Activated CD4-positive, alpha-beta T cell treated with anti-CD3 and anti-CD28 coated beads for 24 hours (primary cell): ENCODE results near the gene SLC30A2.

Experiments used
- DNase-seq, 2 donors: peaks; one replicate each; pipeline ENCODE4 v3.0.0-alpha.2; 2020; ENCODE audit warnings: low read depth in 2 of 2

SLC30A2 gene

DNA sequence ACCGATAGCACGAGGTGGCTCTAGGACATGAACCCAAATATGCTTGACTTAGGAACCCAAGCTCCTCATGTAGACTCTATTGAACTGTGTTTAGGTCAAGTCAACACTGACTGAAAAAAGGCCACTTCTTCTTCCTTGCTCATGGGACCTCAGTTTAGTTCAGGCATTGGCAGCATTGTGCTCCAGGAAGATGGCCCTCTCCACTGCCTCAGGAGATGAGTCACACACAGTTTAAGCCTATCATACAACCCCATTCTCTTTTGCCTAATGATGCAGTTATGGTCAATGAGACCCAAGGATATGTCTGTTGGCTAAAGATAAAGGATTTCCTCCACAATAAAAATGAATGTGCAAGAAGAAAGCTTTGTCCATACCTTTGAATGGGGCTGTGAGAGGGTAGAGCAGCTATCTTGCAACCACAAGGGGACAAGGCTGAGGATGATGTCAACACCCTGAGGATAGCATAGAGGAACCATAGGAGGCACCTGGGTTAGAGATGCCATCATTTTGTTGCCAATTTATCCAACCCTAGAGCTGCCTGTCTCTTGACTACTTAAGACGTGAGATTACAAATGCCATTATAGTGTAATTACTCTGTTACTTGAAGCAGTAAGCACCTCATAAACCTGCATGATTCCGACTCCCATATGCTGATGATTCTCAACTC lies 24.5 kb upstream of the SLC30A2 start:
- no peak for DNase-seq

DNA sequence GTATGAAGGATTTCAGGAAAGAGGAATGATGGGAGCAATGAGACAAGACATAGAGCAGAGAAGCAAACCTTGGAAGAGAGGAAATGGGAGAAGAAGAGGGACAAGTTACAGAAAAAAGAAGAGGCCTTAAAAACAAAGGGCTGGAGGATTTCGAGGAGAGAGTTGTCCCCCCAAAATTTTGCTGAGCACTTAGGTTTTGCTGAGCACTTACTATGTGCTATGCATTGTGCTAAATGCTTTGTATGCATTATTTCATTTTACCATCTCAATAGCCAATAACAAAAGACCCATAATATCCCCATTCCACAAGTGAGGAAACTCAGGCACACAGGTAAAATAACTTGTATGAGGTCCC lies 24.0 kb upstream of the SLC30A2 start:
- DNase-seq, result no peak

DNA sequence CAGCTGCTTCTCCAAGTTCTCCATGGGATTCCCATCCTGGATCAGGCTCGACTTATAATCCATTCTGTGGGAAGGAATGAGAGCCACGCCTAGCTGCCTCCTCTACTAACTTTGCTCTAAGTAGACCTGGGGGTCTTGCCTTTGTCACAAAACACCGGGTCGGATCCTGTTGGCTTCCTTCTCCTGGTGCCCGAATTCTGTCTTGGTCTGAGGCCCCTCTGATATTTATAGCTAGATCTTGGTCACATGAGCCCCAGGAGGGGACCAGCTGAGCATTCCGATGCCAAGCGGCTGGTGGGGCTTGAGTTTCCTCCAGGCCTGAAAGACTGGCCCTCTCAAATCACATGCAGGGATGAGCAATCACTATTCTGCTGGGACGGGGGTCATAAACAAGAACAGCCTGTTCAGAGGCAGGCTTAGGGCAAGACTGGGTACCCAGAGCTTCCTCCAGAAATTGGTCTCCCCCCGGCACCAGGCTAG lies 21.6 kb upstream of the SLC30A2 start, which contains the start of gene TRIM63:
Gene TRIM63, minus strand, starts transcription at position 199 of the 480 bp plus-strand sequence. Its CDS starts 136 bp downstream, at position 63.
- DNase-seq, result no peak

DNA sequence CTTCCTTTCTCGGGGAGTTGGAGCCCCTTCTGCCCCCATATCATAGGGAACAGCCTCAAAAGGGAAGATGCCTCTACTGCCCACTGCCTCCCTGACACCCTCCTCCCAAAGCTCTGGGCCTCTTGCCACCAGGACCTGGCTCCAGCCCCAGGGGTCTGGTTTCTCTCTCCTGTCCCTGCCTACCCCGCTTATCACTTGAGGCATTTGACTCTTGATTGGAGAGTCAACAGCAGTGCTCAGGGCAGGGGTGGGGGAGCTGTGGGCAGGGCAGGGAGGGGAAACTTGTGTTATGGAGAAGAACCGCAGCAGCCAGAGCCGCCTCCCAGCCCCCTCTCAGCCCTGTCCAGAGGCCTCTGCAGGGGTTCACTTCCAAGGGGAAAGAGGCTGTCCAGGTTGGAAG lies 20.9 kb upstream of the SLC30A2 start:
- DNase-seq, result no peak

DNA sequence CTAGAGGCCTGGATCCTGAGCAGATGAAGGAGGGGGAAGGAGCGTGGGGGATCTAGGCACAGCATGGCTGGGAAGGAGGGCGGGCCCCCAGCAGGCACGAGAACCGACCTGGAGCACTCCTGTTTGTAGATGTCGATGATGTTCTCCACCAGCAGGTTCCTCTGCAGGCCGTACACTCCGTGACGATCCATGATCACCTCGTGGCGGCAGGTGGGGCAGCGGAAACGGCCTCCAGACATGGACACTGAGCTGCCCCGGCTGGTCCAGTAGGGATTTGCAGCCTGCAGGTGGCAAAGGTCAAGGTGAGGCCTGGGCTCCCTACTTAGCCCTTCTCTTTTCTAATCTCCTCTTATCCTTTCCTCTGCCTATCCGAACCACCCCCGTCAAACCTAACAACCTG lies 20.2 kb upstream of the SLC30A2 start:
- no peak for DNase-seq

DNA sequence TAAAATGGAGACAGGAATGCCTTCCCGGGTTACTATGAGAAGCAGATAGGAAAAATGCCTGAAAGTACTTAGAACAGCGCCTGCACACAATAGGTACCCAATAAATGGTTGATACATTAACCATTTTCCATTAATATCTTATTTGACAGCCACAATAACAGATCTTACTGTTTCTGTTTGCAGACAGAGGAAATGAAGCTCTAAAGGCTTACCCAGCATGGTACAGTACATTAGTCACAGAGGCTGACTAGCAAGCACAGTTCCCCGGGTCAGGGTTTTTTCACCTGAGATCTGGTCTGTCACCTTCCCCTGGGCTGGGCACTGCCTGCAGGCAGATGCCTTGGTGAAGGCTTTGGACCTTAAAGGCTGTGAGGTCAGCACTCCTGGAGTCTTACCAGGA lies 18.6 kb upstream of the SLC30A2 start:
- DNase-seq, result no peak

DNA sequence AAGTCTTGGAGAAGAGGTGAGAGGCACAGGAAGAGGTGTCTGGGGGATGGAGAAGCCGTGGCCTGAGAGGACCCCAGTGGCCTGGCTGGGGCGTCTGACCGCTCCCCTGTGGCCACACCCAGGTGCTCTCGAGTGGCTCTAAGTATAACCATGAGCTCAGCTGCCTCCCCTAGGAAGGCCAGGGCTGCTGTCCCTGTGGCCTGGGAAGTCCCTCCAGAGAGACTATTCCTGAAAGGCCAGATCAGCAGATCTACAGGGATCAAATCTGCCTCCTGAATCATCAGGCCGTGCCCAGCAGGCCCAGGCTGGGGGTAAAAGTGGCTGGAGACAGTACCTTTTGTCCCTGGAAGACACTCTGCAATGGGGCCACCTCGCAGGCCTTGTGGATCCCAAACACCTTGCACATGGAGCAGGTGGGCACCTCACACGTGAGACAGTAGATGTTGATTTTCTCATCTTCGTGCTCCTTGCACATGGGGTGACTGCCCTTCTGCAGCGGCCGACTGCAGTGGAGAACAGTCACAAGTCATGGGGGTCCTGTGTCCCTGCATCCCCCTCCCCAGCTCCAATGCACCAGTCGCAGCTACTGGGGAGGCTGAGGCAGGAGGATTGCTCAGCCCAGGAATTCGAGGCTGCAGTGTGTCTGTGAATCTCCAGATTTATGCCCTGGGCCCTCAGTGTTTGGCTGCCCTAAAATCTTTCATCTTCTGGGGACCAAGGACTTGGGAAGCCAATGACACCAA lies 15.1 kb upstream of the SLC30A2 start:
- no peak for DNase-seq

DNA sequence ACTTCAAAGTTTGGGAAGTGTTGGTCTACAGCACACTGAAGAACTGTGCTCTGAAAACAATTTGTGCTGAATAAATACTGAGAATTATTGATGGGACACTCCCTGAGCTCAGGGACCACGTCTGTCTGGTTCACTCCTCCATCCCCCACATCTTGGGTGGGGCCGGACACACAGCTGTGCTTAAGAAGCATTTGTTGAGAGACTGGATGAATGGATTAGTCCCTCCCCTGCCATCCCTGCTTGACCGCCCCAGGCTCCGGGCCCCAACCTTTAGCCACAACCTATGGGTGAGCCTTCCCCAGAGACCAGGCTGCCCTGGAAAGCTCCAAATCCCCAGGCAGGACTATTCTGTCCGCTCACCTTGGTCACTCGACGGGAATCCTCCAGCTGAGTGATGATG lies 14.0 kb upstream of the SLC30A2 start:
- DNase-seq, result no peak

DNA sequence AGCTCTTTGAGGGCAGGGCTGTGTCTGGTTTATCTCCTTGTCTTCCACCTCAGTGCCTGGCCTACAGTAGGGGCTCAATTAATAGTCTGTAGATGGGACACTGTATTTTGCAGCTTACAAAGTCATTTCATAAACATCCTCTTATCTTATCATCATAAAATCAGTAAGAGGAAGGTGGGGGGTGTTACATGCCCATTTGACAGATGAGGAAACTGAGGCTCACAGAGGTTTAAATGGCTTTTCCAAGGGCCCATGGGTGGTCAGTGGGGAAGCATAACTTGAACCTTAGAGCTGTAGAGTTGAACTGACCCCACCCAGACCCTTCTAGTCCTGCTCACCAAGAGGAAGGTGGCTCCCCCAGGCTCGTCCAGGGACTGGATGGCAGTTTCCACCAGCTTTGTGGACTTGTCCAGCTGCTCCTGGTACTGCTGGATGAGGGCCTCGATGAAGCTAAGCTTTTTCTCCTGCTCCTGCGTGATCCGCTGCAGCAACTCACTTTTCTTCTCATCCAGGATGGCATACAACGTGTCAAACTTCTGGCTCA lies 12.2 kb upstream of the SLC30A2 start:
- no peak for DNase-seq

DNA sequence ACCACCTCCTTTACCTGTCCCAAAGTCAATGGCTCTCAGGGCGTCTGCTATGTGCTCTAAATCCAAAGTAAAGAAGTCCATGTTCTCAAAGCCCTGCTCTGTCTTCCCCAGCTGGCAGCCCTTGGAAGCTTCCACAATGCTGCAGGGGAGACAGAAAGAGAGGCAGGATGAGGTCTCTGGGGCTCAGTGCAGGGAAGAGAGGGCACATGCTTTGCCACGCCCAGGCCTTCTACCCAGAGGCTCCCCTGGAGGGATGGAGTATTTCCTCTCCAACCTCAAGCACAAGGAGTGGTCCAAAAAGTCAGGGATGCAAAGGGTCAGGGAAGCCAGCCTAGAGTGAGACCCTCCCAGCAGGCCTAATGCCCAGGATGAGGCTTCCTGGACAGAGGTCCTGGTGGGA lies 11.3 kb upstream of the SLC30A2 start:
- no peak for DNase-seq

DNA sequence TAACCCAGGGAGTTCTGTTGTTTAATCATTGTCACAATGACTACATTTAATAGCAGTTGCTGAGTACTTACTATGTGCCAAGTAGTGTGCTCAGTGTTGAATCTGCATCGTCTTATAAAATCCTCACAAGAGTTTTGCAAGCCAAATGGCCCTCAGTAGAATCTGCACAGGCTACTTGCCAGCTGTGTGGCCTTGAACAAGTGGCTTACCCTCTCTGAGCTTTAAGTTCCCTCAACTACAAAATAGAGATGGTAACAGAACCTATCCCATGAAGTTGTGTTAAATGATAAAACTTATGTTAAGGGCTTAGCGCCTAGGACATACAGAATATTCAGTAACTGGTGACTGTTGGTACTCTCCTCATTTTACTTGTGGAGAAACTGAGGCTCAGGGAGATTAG lies 9.1 kb upstream of the SLC30A2 start:
- no peak for DNase-seq

DNA sequence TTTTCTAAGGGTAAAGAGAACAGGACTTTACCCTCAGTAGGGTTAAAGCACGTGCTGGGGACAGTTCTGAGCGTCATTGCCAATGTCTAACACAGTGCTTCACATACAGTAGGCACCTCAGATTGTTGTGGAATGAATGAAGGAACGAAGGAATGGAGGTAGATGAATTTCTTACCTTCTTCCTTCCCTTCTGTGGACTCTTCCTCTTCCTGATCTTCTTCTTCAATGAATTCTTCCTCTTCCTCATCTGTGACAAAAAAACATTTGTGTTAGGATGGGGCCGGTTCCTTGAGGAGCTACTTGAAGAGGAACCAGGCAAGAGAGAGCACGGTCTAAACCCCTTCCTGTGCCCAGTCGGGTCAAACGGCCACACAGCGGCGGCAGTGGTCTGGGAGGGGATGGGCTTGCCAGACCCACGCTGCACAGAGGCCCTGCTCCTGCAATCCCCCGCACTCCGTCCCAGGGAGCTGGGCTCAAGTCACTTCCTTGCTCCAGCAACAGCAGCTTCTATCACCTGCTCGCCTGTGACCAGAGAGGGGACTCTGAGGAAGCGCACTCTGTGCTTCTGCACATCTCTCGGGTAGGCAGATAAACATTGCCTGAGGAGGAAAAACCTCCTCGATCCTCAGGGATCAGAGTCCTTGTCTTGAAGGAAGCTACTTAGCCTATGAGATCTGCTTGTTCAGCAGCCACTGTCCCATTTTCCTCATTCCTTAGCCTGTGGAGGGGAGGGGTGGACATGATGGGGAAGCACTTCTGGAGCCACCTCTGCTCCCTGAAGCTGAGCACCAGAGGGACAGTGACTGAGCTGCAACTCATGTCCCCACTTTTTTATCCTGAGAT lies 8.0 kb upstream of the SLC30A2 start:
- no peak for DNase-seq

DNA sequence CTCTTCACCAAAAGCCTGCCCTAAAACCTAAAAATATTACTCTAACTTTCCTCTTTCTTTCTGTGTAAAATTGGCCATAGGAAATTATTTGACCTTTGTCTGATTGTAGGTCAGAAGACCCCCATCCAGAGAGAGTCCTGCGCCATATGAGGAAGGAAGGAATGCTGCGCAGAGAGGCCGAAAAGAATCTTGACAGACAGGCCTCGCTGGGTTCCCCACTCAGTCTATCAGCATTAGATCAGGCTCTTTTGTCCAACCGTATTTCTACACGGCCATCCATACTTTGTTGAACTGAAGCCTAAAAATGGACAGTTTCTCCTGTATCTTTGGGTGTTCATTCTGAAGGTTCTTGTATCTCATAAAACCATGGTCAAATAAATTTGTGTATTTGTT lies 4.3 kb upstream of the SLC30A2 start:
- DNase-seq, result no peak

DNA sequence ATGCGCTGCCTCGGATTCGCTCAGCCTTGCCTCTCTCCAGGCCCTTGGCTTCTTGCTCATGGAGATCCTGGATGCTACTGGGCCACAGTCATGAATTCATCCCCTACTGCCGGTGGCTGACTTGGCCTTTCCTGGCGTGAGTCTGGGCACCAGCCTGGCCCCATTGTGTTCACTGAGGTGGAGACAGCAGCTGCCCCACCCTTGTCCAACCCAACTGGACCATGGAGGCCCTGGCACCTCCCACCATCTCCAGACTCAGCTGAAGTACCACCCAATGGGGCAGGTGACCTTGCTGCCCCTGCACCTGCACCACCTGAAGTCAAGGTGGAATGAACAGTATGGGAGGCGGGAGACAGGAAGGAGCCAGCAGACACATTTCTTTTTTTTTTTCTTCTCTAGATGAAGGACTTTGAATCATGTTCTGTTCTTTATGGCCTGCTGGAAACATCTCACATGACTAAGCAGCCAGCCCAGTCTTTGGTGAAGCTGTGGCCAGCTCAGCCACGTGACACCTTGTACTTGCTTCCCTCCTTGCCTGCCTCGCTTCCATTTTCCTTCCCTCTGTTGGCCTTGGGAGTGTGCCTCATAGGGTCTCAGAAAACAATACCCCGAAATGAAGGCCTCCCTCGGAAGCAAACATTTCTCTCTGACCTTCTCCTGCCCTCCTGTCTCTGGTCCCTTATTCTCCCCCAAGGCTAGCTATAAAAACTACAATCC lies 3.8 kb upstream of the SLC30A2 start:
- no peak for DNase-seq

DNA sequence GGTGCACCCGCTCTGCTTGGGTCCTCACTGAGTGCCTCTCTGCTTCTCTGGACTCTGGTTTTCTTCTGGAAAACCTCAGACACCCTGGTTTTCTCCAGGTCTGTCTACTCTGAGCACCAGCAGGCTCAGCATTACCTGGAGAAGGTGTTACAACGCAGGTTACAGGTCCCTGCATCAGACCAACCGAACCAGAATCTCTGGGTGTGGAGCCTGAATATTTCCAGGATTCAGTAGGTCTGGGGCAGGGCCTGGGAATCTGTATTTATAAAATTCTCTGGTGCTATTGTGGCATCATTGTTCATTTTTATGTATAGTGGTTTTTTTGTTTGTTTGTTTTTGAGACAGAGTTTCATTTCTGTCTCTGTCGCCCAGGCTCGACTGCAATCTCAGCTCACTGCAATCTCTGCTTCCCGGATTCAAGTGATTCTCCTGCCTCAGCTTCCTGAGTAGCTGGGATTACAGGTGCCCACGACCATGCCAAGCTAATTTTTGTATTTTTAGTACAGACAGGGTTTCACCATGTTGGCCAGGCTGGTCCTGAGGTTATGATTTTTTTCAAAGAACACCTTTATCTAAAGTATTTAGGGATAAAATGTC lies 1.5 kb upstream of the SLC30A2 start:
- DNase-seq, result no peak

DNA sequence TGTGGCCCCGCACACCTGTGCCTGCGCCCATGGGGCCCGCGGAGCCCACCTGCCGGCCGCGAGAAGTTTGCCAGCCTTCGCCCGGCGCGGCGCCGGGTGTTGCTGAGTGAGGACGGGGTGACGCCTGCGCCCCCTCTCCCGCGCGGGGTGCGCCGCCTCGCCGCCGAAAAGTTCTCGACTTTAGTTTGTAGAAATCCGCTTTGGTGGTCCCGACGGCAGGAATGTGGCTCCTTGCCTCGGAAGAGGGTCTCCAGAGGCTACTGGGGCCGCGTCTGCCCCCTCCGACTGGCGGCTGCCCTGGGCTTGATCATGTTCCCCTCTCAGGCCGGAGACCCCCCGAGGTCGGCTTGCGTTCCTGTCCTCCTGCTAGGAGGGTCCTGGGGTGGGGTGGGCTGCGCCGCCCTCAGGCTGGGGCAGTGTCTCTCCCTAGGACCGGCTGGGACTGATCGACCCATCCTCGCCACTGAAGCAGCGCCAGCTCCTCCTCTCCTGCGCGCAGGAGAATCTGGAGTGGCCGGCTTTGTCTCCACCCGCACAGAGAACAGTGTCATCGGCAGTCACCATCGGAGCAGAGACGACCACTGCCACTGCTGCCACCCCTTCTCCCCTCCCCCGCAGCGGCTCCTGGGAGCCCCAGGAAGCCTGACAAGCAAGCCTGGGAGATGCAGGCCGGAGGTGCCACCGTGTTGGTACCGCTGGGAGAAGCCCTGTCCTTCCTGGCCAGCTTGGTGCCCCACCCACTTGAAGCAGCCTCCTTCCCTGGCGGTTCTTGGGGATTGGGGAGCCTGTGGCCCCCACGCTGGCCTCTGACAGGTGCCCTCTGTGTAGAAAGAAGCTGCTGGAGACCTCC lies 553 bp upstream of the SLC30A2 start:
- DNase-seq, result no peak

DNA sequence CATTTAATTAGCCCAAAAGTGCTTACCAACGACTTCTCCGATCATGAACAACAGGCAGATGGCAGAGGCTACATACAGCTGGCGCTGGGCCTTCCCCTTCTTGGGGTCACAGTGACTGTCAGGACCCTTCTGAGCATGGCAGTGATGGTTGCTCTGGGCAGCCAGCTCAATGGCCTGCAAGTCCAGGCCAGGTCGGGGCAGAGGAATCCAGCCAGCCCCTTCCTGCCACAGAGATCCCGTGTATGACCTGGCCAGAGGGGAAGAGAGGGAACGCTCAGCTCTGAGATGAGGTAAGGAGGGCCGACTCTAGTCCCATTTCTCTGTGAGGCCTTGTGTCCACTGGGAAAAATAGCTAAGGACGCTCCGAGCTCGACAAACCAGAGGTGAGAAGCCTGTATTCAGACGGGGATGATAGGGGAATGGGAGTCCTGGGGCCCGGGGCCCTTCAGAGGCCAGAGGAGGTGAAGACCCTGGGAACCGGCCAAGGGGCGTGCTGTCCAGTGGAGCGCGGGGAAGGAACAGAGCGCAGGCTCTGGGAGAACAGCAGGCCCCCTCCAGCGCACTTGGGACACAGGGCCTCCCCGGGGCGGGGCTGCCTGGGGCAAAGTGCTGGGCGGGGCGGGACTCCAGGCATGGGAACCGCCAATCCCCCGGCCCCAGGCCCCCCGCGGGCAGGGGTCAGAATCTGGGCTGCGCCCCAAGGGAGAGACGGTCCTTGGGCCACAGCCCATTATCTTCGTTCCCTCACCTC lies 772 bp downstream of the SLC30A2 start:
- DNase-seq, result no peak

DNA sequence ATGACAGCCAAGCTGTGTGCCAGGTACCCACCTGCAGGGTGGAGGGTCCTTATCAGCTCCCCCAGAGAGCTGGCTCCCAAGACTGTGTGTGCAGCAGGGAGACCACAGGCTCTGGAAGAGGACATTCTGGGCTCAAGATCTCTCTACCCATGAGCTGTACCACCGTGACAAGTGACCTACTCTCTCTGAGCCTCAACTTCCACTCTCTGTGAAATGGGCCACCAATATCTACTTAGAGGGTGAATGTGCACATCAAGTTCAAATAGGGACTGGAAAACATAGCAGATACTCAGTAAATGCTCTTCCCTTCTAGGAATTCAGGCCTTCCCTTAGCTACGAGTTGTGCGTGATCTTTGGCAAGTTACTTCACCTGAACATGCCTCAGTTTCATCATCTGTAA lies 1.5 kb downstream of the SLC30A2 start:
- no peak for DNase-seq

DNA sequence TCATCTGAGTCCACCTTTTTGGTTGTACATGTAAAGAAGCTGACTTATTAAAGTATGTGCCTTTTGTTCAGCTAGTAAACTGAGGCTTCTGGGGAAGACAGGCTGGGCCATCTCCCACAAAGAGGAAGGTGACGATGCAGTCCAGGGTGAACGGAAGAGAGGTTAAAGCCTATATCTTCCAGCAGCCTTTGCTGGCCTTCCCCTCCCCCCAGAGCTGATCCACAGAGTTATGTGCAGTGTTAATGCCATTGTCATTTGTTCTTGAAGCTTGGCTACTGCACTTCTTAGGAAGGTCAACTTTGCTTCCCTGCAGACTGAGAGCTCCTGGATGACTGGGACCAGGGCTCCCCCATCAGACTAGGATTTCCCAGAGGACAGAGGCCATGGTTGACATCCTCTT lies 2.2 kb downstream of the SLC30A2 start:
- DNase-seq, result no peak

DNA sequence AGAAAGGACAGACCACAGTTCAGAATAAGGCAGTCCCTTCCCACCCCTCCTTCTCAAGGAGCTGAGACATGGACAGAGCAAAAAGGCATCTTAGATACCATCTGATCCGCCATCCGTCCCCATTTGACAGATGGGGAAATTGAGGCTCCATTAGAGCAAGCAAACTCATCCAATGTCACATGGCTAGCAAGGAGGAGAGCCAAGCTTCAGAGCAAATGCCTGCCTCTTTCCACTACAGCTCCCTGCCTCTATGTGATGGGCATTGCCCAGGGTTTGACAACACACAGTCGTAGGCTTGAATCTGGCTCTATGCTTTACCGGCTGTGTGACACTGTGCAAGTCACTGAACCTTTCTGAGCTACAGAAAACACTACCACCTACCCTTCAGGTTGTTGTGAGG lies 3.9 kb downstream of the SLC30A2 start:
- no peak for DNase-seq
